AG04450 (cell line): Measurements from ENCODE around the gene COL4A3. TPM values are rescaled to one million over a fixed set of nuclear protein-coding genes. Genes with fewer than 3 reads are reported as not detected.

Experiments
- CTCF ChIA-PET: fragments of 300-600, 350-600 bp; formaldehyde crosslinking; extraction: SDS; loops from one replicate; lab custom pipeline; 2022; ENCODE audit warnings: antibody characterized with exemption, inconsistent platforms; lab: Charles Lee
- POLR2A ChIA-PET: fragments of 350-600 bp; formaldehyde crosslinking; extraction: SDS; loops from one replicate; lab custom pipeline; 2021; ENCODE audit warnings: antibody characterized with exemption, inconsistent platforms; lab: Yijun Ruan, JAX
- DNase-seq: peaks from one replicate; pipeline ENCODE4 v3.0.0-alpha.2; 2011; ENCODE audit warnings: low read depth, low spot score
- H3K27ac ChIP-seq: one replicate; pipeline ENCODE4 v1.5.1; 2012; ENCODE audit warnings: low read depth, low read length, control low read depth
- H3K27me3 ChIP-seq: one replicate; pipeline ENCODE4 v1.6.0; 2012; ENCODE audit warnings: low read length; ENCODE audit not compliant: control insufficient read depth, insufficient read depth
- H3K4me3 ChIP-seq: 2 replicates; pipeline ENCODE4 v1.5.1; 2011; ENCODE audit warnings: mild to moderate bottlenecking, low read depth, low read length, control low read depth
- H3K9me3 ChIP-seq: 2 replicates; pipeline ENCODE4 v1.5.1; 2012; ENCODE audit warnings: low read length; ENCODE audit not compliant: control insufficient read depth, insufficient read depth
- CTCF ChIP-seq: IDR thresholded peaks from 2 replicates; pipeline ENCODE4 v1.5.1; 2011; ENCODE audit warnings: low read depth, low read length, control low read depth, inconsistent platforms
- polyA plus RNA-seq: library from polyadenylated mRNA; depleted of rRNA; stranded (reverse); fragments of >200 nt; gene quantifications from 2 replicates; pipeline ENCODE4 v1.2.3, GENCODE V29; 2011

The COL4A3 gene
- polyA plus RNA-seq, 1 experiment: 0.07 TPM

GRCh38 chr2:227152093-227152766, 12.2 kb upstream of the COL4A3 start:
- DNase-seq: no peak
- Histone ChIP-seq H3K27ac (no peak overlapping the region), H3K4me3 (no peak overlapping the region), H3K9me3 (no peaks in the 10 kb centered on the region), H3K27me3 (no peaks in the 10 kb centered on the region)
- POLR2A ChIA-PET: no interaction called here
- no peak for TF ChIP-seq CTCF
- CTCF ChIA-PET: no interaction called here

GRCh38 chr2:227153307-227153706, 11.1 kb upstream of the COL4A3 start:
- H3K27me3 ChIP-seq: no peaks in the 10 kb centered on the region
- H3K9me3 ChIP-seq: no peaks in the 10 kb centered on the region
- ChIA-PET POLR2A (no interaction called here), CTCF (no interaction called here)
- H3K4me3 ChIP-seq: no peak overlapping the region
- no peak for DNase-seq
- no peak for TF ChIP-seq CTCF
- no peak overlapping the region for H3K27ac ChIP-seq

GRCh38 chr2:227153758-227154486, 10.5 kb upstream of the COL4A3 start:
- Histone ChIP-seq H3K9me3 (no peaks in the 10 kb centered on the region), H3K4me3 (no peak overlapping the region), H3K27ac (no peak overlapping the region), H3K27me3 (no peaks in the 10 kb centered on the region)
- ChIA-PET POLR2A (no interaction called here), CTCF (interaction anchor here (3.3 kb wide), 1 partner anchor 84 kb away, joined by 14 read pairs; no protein-coding TSS in a partner anchor)
- DNase-seq: no peak
- TF ChIP-seq CTCF: no peak

- DNase-seq: peak; percentile 1
- H3K27ac ChIP-seq: no peak overlapping the region
- no peak for TF ChIP-seq CTCF
- no peaks in the 10 kb centered on the region for H3K9me3 ChIP-seq
- POLR2A ChIA-PET: no interaction called here
- no peaks in the 10 kb centered on the region for H3K27me3 ChIP-seq
- CTCF ChIA-PET: interaction anchor here (3.3 kb wide), 1 partner anchor 83 kb away, joined by 14 read pairs; no protein-coding TSS in a partner anchor
- no peak overlapping the region for H3K4me3 ChIP-seq
Measured at GRCh38 chr2:227154986-227155774, 9.2 kb upstream of the COL4A3 start.

- no peak overlapping the region for H3K27ac ChIP-seq
- DNase-seq: no peak
- no peak for TF ChIP-seq CTCF
- no peak overlapping the region for H3K4me3 ChIP-seq
- ChIA-PET POLR2A (no interaction called here), CTCF (no interaction called here)
- peaks cover 20% of the 10 kb centered on the region for H3K27me3 ChIP-seq
- no peaks in the 10 kb centered on the region for H3K9me3 ChIP-seq
Measured at GRCh38 chr2:227160164-227160563, 4.3 kb upstream of the COL4A3 start.
